HFF-Myc (cell line): ENCODE data around the gene MYH14.
"Not testable (repeated sequence)": the region's sequence is repeated elsewhere in the genome, so short reads cannot be mapped to it uniquely, and the experiment has no call there.

Source experiments
- DNase-seq: peaks from one replicate; pipeline ENCODE4 v3.0.0-alpha.2; 2011; ENCODE audit warnings: low read depth; ENCODE audit errors: extremely low read depth
- H3K4me3 ChIP-seq: replicated peaks from 2 replicates; pipeline ENCODE4 v1.5.1; 2011; ENCODE audit warnings: low read depth, mild to moderate bottlenecking, control low read depth, low read length
- CTCF ChIP-seq: IDR thresholded peaks from 2 replicates; pipeline ENCODE4 v1.5.1; 2012; ENCODE audit warnings: mild to moderate bottlenecking, low read depth, low read length, control low read depth; ENCODE audit errors: missing control alignments

The MYH14 gene

GRCh38 chr19:50340331-50340730, 136.9 kb downstream of the MYH14 start:
- H3K4me3 ChIP-seq = no peak overlapping the region
- no peak for DNase-seq
- TF ChIP-seq CTCF = no peak

GRCh38 chr19:50341091-50341564, 137.7 kb downstream of the MYH14 start:
- DNase-seq = no peak
- H3K4me3 ChIP-seq = no peak overlapping the region
- no peak for TF ChIP-seq CTCF

- TF ChIP-seq CTCF = no peak
- no peak overlapping the region for H3K4me3 ChIP-seq
- DNase-seq = no peak
These were observed 141.4 kb downstream of the MYH14 start for GRCh38 chr19:50344661-50345318.

GRCh38 chr19:50347089-50347581, 143.7 kb downstream of the MYH14 start:
- not testable (repeated sequence) for H3K4me3 ChIP-seq, DNase-seq

- TF ChIP-seq CTCF = no peak
- no peak for DNase-seq
- no peak overlapping the region for H3K4me3 ChIP-seq
These were observed 146.0 kb downstream of the MYH14 start for GRCh38 chr19:50349277-50350057.

GRCh38 chr19:50352242-50352641, 148.8 kb downstream of the MYH14 start:
- TF ChIP-seq CTCF = no peak

GRCh38 chr19:50353487-50353880, 150.1 kb downstream of the MYH14 start:
- H3K4me3 ChIP-seq, DNase-seq: not testable (repeated sequence)

More at GRCh38 chr19:50352242-50352641, 148.8 kb downstream of the MYH14 start:
- no peak overlapping the region for H3K4me3 ChIP-seq
- DNase-seq = no peak
